Measurements from ENCODE around the gene DNM3.

DNM3 gene

GRCh38 chr1:171873664-171874063 lies 32.4 kb downstream of the DNM3 start:
- no peak for DNase-seq

GRCh38 chr1:171877701-171878100 lies 36.4 kb downstream of the DNM3 start:
- DNase-seq: no peak

- DNase-seq: no peak
These were observed 38.3 kb downstream of the DNM3 start for GRCh38 chr1:171879556-171879955.

- DNase-seq: no peak
These were observed 40.1 kb downstream of the DNM3 start for GRCh38 chr1:171881442-171881841.

GRCh38 chr1:171883849-171884248 lies 42.6 kb downstream of the DNM3 start:
- DNase-seq: no peak

GRCh38 chr1:171884475-171884874 lies 43.2 kb downstream of the DNM3 start:
- DNase-seq: no peak

- no peak for DNase-seq
These were observed 48.8 kb downstream of the DNM3 start for GRCh38 chr1:171890131-171890530.

- no peak for DNase-seq
These were observed 55.8 kb downstream of the DNM3 start for GRCh38 chr1:171896936-171897703.

- DNase-seq: peak; percentile 21
These were observed 57.6 kb downstream of the DNM3 start for GRCh38 chr1:171898941-171899340.

- no peak for DNase-seq
These were observed 58.5 kb downstream of the DNM3 start for GRCh38 chr1:171899838-171900237.

- DNase-seq: no peak
These were observed 59.9 kb downstream of the DNM3 start for GRCh38 chr1:171901245-171901644.

- no peak for DNase-seq
These were observed 61.2 kb downstream of the DNM3 start for GRCh38 chr1:171902527-171902926.

GRCh38 chr1:171904778-171905450 lies 63.6 kb downstream of the DNM3 start:
- no peak for DNase-seq

GRCh38 chr1:171909711-171910110 lies 68.4 kb downstream of the DNM3 start:
- peak; percentile 42 for DNase-seq

GRCh38 chr1:171910786-171911185 lies 69.5 kb downstream of the DNM3 start:
- DNase-seq: no peak

- DNase-seq: no peak
These were observed 70.2 kb downstream of the DNM3 start for GRCh38 chr1:171911506-171911905.

- DNase-seq: no peak
These were observed 71.3 kb downstream of the DNM3 start for GRCh38 chr1:171912509-171913175.

GRCh38 chr1:171913385-171913784 lies 72.1 kb downstream of the DNM3 start:
- no peak for DNase-seq

- no peak for DNase-seq
These were observed 75.0 kb downstream of the DNM3 start for GRCh38 chr1:171916315-171916771.

- no peak for DNase-seq
These were observed 76.0 kb downstream of the DNM3 start for GRCh38 chr1:171917331-171917730.

- no peak for DNase-seq
These were observed 78.9 kb downstream of the DNM3 start for GRCh38 chr1:171919891-171920887.

GRCh38 chr1:171922999-171923398 lies 81.7 kb downstream of the DNM3 start:
- DNase-seq: no peak

GRCh38 chr1:171929121-171929520 lies 87.8 kb downstream of the DNM3 start:
- DNase-seq: no peak

All from NCI-H1417 treated with DMSO at 0.1 percent for 48 hours (cell line).